ENCODE data around the gene EEF1G.
"Not testable (repeated sequence)": the region's sequence is repeated elsewhere in the genome, so short reads cannot be mapped to it uniquely, and the experiment has no call there.

Gene EEF1G

GRCh38 chr11:62554387-62555167, 19.1 kb downstream of the EEF1G start:
- DNase-seq (ENCODE audit: low spot score): no peak

DNA sequence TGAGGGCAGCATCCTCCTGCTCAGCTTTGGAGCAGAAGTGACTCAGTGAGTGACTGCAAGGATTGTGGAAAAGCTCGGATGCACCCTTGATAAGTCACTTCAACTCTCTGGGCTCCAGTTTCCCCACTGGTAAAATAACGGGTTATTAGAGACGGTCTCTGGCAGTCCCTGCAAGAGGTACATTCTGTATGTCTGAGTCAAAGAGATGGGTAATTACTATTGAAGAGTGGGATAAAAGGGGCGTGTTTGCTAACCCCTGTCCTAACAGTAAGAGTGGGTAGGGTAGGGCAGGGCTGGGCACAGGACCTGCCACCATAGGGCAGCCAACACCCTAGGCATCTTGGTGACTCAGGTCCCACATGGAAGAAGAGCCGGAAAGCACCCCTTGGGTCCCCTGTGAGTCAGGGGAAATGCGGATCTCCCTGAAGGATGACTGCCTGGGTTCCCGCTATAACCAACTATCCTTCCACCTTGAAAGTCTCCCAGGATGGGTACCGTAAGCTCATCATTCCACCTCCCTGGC, 19.8 kb downstream of the EEF1G start:
- peak; percentile 53 for DNase-seq (ENCODE audit: low spot score)

- DNase-seq (ENCODE audit: low spot score): peak; percentile 86
These were observed 20.4 kb downstream of the EEF1G start for GRCh38 chr11:62553080-62553838.

GRCh38 chr11:62552485-62553079, 21.1 kb downstream of the EEF1G start:
- no peak for DNase-seq (ENCODE audit: low spot score)

DNA sequence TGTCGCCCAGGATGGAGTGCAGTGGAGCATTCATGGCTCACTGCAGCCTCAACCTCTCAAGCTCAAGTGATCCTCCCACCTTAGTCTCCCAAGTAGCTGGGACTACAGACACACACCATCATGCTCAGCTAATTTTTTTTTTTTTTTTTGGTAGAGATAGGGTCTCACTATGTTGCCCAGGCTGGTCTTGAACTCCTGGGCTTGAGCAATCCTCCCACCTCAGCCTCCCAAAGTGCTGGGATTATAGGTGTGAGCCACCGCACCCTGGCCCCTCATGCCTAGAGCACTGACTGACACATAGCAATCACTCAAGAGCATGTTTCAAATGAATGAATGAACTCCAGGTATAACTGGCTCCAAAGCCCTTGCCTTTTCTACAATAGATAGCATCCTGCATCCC, 23.2 kb downstream of the EEF1G start:
- DNase-seq (ENCODE audit: low spot score): not testable (repeated sequence)

DNA sequence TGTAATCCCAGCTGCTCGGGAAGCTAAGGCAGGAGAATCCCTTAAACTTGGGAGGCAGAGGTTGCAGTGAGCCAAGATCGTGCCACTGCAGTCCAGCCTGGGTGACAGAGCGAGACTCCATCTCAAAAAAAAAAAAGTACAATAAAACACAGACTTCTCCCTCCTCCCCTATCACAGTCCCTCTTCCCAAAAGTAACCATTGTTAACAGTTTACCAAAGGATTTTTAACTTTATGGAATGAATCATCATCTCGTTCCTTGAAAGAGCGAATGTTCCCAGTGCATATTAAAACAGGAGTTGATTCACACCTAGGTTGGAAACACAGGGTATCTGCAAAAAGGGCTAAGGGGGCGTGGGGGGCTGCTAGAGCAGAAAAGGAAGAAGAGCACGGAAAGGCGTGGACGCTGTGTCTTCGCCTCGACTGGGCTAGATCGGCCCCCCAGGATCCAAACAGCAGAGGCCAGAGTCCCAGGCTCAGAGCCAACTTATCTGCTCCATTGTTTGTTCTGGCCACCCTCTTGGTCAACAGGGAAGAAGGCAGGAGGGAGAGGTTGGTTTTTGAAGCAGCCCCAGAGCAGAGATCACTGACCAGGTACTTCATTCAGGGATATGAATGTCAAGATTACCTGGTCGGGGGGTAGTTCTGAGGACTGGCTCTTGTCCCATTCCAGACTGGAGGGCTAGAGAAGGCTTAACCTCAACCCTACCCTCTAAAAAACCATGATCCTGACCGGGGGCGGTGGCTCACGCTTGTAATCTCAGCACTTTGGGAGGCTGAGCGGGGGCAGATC, 25.0 kb downstream of the EEF1G start:
- DNase-seq (ENCODE audit: low spot score): no peak

GRCh38 chr11:62547691-62548281, 25.9 kb downstream of the EEF1G start:
- no peak for DNase-seq (ENCODE audit: low spot score)

DNA sequence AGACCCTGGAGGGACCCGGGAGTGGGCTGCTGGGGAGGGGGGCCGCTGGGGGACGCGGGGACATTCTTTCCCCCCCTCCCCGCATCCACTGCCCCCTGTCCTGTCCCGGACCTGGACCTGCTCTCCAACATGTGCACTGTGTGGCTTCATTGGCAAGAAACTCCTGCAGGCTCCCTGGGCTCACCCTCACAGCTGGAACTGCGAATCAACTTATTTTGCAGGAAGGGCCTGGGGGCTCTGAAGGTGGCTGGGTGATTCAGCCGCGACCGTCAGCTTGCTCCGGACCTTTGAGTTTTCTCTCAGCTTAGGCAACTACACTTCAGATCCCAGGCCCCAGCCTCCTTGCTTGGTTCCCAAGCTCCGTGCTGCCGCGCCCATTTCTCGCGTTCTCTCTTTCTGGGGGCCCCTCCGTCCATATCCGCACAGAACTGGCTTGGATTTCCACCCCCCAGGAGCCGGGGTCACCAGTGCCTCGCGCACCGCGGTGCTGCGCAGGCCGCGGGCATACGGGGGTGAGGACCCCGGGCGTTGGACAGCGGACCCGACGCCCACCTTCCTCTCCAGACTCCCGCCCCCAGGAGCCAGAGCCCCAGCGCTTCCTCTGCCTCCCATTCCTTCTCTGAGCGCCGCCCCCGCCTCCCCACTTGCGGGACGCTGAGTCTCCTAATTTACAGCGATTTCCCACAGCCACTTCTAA, 26.6 kb downstream of the EEF1G start:
- DNase-seq (ENCODE audit: low spot score): peak; percentile 47

DNA sequence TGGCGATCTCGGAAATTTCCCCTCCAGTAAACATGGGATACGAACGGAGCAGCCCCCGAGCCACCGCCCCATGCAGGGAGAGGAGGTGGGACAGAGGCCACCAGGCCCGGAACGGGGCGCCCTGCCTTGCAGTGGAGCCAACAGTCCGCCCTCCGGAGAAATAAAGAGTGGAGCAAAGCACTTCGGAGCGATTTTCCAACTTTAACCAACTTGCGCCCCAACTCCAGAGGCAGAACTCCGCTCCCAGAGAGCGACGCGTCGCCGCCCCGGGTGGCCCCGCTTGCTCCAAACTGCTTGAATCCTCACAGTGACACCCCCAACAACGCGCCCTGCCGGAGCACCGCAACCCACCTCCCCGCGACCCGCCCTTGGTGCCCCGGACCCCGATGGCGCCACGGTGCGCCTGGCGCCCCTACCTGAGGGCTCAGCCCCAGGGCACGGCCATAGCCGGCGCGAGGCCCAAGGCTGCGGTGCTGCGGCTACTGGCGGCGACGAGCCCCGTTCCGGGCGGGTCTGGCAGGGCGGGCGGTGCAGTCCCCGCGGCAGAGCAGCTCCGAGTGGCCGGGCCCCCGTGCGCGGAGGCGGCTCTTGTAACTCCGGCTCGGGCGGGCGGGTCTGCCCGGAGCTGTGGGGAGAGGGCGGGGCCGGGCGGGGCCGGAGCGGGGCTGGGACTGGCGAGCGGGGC, 27.3 kb downstream of the EEF1G start, which contains the start of gene AHNAK:
Gene AHNAK (minus strand): TSS at position 563 of the 685 bp plus-strand sequence. CDS start 10,708 bp downstream, outside the sequence.
- DNase-seq (ENCODE audit: low spot score): peak; percentile 84

DNA sequence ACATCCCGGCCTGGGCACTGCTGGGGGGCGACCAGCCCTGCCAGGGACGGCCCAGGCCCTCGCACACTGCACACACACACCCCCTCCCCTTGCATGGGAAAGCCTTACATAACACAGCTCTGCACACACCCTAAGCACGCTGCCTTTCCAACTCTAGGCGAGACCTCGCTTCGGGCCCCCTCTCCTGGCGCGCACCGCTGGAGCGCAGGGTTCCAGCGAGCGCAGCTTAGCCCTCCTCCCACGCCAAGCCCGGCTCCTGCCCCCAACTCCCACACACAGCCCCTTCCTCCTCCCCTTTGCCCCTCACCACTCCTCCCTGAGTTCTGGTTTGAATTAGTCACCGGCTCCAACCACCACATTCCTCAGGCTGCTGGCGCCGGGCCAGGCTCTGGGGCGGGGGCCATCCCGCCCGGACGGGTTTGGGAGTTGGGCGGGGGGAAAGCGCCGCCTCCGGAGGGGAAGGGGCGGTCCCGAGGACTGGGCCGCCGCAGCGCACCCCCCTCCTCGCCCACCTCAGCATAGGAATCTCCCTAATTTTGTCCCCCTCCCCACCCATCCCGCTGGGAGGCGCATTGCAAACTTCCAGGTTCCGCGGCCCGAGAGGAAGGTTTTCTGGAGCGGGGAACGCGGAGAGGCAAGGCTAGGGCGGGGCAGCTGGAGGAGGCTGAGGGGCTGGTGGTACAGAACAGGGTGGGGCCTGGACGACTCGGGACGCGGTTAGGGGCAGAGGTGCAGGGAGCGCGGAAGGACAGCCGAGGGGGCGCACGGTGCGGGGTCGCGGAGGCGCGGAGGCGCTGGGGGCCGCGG, 28.1 kb downstream of the EEF1G start:
- peak; percentile 91 for DNase-seq (ENCODE audit: low spot score)

GRCh38 chr11:62544581-62545436, 28.9 kb downstream of the EEF1G start:
- no peak for DNase-seq (ENCODE audit: low spot score)

GRCh38 chr11:62543680-62544444, 29.8 kb downstream of the EEF1G start:
- no peak for DNase-seq (ENCODE audit: low spot score)

DNA sequence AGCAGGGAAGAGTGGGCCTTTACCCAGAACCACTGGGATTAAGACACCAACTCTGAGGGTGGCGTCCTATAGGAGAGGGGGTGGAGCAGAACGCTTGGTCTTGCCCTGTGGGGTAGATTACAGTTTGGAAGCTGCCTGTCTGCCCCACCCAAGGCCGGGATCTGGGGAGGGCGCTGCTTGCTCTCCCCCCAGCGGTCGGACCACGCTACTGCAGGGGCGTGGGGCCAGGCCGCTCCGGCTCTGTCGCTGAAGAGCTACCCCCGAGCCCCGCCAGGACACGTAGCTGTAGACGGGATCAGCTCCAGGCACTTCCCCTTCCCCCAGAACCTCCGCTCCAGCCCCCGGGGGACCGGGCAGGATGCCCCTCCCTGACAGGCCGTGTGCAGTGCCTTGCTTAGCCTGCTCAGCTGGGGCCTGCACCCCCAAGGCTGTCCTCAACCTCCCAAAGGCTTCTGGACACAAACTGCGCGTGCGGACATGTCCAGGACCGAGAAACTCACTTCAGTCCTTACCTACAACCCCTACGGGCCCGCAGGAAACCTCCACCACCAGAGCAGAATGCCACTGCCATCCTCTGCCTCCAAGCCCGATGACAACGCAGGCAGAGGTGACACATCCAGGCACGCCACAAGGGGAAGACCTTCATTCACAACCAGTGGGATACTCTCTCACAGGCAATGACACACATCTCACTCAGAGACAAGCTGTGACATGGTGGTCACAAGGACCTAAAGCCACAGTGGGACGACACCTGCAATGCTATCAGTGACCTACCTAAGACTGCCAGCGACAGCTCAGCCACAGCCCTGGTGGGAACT, 30.7 kb downstream of the EEF1G start:
- peak; percentile 81 for DNase-seq (ENCODE audit: low spot score)

DNA sequence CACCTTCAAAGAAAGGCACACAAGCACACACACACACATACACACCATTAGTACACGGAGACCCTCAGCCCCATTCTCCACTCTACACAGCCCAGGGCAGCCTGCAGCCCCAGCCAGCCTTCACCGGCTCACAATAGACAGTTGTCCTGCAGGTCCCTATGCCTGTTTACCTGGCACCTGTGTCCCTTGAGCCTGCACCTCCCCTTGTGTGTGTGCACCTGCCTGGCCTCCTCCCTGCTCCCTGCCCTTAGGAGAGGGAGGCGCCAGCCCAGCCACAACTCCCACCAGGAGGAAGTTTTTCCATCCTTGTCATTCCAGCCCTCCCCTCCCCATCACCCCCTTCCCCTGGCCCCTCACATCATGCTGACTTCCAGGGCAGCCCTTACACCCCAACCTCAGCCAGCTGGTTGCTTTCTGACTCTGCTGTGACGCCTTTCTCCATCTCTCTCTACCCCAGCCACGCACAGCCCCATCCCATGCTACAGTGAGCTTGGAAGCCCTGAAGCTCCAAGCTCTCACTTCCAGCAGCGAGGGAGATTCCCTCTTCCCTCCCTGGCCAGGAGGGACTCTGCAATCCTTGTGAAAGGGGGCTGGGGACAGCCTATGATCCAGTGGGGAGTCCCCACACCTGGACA, 31.5 kb downstream of the EEF1G start:
- no peak for DNase-seq (ENCODE audit: low spot score)

DNA sequence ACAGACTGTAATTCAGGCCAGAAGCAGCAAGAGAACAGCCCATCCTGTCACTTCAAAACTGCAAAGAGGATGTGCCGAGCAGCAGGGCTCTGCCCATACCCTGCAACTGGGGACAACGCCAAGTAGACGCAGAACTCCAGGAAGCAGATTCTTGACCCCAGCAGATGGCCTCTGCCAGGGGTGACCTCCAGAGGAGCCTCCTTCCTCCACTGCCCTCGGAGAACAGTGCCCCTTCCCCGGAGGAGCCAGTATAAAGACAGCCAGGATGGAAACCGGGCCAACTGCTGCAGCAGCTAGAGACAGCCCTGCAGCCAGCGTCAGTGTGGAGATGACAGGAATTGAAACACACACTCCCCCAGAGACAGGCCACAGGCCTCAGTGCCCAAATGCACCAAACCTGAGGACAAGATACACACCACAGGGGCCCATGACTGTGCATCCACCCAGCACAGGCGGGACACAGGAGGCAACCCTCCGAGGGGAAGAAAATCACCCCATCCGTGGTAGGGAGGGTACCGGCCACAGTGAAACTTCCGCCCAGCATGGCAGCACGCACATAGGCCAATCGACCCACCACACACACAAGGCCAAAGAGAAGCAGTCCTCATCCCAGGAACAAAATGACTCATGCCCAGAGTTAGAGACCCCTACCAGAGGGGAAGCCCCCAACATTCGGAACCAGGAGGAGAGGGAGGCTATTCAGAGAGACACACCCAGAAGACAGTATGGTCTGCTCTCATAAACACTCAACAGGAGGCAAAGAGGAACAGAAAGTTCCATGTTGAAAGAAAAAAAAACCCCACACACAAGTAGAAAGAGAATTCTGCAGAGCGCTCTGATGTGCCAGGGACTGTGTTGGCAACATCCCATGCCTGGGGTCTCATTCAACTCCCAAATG, 32.6 kb downstream of the EEF1G start:
- DNase-seq (ENCODE audit: low spot score): no peak
